GM18907 (cell line): ENCODE results near the gene HSD17B4.
"Not testable (repeated sequence)": the region's sequence is repeated elsewhere in the genome, so short reads cannot be mapped to it uniquely, and the experiment has no call there.

Source experiments
- ATAC-seq: cut with Tn5 transposase; IDR thresholded peaks from one replicate; pipeline ENCODE4 v1.9.1; 2021; ENCODE audit warnings: mild to moderate bottlenecking, moderate library complexity; ENCODE audit not compliant: unreplicated experiment

Gene HSD17B4

DNA sequence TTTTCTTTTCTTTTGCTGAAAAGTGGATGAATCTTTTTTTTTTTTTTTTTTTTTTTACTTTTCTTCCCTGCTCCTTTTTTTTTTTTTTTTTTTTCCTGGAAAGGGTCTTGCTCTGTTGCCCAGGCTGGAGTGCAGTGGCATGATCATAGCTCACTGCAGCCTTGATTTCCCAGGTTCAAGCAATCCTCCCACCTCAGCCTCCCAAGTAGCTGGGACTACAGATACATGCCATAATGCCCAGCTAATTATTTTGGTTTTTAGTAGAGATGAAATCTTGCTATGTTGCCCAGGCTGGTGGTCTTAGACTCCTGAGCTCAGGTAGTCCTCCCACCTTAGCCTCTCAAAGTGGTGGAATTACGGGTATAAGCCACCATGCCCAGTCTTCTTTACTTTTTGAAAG is 20.9 kb downstream of the HSD17B4 start:
- ATAC-seq = no peak

DNA sequence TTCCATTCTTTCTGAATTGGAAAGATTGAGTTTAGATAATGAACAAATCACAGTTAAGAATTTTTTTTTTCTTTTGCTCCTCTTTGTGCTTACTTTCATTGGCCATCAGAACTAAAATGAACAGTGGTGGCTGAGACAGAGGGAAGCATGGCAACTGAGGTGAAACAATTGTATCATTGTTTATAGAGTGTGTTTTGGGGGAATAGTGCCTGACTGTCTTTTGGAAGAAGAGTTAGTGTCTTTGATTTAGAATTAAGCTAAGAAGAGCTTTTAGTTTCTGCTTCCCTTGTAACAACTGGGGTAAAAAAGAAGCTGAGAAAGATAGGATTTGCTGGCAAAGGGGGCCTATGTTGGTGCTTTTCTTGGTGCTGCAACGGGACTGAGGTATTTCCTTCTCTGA is 24.0 kb downstream of the HSD17B4 start:
- ATAC-seq = no peak

DNA sequence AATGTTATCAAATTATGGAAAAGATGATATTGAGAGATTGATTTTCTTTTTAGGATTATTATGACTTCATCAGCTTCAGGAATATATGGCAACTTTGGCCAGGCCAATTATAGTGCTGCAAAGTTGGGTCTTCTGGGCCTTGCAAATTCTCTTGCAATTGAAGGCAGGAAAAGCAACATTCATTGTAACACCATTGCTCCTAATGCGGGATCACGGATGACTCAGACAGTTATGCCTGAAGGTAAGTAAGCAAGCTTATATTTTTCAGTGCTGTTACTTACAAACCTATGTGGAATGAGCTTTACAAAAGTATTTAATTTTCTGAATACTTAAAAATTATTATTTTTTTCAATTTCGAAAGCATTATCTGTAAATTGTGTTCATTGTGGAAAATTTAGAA is 26.5 kb downstream of the HSD17B4 start:
- ATAC-seq = no peak

DNA sequence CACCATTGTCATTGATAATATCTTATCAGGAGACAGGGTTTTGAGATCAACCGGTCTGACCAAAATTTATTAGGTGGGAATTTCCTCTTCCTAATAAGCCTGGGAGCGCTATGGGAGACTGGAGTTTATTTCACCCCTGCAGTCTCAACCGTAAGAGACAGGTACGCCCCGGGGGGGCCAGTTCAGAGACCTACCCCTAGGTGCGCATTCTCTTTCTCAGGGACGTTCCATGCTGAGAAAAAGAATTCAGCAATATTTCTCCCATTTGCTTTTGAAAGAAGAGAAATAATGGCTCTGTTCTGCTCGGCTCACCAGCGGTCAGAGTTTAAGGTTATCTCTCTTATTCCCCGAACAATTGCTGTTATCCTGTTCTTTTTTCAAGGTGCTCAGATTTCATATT is 28.3 kb downstream of the HSD17B4 start:
- not testable (repeated sequence) for ATAC-seq

DNA sequence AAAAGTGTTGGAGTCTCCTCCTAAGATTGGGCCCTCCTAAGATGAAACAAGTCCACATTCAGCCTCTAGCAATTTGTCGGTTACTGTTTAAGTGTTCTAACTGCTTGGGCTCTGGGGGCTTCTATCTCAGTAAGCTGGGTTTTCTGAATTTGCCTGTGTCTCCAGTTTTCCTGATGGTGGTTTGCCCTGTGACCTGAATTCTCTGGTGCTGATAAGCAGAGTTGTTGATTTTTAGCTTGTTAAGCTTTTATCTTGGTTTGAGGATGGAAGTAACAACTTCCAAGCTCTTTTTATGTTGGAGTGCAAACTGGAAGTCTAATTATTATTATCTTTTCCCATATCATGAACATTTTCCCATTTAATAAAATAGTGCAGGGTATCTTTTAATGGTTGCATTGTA is 30.9 kb downstream of the HSD17B4 start:
- ATAC-seq = no peak

DNA sequence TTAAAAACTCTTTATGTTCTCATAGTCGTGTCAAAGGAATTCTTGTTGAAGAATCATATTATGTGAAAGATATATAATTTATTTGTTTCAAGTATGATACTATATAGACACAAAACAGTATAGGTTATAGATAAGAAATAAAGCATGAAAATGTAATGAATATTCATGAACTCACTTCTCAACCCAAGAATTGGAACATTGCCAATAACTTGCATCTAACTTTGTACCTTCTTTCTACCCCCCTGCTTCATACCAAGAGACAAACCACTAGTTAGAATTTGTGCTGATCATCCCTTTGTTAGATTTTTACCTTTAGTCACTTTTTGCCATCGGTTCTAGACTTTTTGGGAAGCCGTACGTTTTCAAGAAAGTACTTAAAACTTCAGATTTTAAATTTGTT is 32.6 kb downstream of the HSD17B4 start:
- no peak for ATAC-seq

DNA sequence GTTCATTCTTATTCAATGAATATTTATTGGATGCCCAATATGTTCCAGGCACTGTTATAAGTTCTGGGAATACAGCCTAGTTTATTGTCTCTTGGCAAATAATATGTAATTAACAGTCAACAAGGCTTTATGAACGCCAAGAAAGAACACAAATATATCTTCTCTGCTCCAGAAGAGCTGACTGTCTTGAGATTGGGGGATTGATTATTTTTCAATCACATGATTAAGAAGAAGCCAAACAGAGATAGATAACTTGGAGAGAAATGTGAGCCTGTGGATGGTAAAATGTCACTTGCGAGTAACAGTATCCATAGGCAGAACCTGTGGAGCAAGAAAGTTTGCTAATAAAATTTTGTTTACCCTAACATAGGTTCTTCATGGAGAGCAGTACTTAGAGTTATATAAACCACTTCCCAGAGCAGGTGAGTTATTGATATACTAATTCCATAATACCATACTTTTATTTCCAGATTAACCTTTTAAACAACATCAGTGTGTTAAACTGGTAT is 49.4 kb downstream of the HSD17B4 start:
- no peak for ATAC-seq

DNA sequence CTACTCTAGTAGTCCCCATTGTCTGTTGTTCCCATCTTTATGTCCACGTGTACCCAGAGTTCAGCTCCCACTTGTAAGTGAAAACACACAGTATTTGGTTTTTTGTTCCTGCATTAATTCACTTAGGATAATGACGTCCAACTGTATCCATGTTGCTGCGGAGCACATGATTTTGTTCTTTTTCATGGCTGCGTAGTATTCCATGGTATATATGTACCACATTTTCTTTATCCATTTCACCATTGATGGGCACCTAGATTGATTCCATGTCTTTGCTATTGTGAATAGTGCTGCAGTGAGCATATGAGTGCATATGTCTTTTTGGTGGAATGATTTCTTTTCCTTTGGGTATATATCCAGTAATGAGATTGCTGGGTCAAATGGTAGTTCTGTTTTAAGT is 51.6 kb downstream of the HSD17B4 start:
- not testable (repeated sequence) for ATAC-seq

DNA sequence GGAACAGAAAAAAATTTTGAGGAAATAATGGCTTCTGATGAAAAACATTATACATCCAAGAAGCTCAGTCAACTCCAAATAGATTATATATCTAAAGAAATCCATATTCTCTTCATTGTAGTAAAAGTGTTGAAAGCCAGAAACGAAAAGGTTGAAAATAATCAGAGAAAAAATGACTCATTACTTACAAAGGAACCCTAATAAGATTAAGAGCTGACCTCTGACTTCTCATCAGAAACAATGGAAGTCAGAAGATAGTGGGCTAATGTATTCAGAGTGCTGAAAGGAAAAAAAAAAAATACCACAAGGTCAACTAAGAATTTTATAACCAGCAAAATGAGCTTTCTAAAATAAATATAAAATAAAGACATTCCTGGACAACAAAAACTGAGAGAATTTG is 60.0 kb downstream of the HSD17B4 start:
- no peak for ATAC-seq

DNA sequence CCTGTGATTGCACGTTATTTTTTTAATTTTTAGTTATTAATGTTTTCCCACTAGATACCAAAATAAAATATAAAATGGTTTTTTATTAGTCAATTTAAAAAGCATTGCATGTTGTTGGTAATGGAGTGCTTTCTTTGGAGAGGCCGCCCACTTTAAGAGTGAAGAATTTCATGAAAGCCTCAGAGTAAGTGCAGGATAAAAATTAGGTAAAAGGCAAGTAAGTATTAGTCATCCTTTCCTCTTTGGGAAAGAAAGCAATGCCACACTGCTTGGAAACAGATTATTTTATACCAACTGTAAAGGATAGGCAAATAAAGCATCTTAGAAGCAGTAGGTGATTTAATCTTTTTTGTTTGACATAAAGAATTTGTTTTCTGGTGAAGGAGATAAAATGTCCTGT is 62.9 kb downstream of the HSD17B4 start:
- ATAC-seq = no peak

DNA sequence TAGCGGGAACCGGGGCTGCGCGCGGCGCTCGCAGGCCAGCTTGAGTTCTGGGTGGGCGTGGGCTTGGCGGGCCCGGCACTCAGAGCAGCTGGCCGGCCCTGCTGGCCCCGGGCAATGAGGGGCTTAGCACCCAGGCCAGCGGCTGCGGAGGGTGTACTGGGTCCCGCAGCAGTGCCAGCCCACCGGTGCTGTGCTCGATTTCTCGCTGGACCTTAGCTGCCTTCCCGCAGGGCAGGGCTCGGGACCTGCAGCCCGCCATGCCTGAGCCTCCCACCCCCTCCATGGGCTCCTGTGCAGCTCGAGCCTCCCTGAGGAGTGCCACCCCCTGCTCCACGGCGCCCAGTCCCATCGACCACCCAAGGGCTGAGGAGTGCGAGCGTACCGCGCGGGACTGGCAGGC is 64.8 kb downstream of the HSD17B4 start:
- not testable (repeated sequence) for ATAC-seq

DNA sequence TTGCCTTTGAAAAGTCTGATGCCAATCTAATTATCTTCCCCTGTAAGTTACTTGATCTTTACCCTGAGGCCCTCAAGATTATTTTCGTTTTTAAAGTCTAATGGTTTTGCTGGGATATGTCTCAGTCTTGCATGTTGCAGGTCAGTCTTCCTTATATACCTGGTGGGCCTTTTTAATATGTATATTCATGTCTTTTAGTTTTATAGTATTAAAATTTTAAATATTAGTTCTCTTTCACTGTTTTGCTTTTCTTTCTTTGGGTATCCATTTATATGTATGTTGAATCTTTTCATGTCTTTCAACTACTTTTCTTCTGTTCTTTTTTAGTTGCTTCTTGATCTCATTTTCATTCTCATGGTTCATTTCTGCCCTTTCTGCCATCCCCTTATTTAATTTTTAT is 68.9 kb downstream of the HSD17B4 start:
- ATAC-seq = no peak

DNA sequence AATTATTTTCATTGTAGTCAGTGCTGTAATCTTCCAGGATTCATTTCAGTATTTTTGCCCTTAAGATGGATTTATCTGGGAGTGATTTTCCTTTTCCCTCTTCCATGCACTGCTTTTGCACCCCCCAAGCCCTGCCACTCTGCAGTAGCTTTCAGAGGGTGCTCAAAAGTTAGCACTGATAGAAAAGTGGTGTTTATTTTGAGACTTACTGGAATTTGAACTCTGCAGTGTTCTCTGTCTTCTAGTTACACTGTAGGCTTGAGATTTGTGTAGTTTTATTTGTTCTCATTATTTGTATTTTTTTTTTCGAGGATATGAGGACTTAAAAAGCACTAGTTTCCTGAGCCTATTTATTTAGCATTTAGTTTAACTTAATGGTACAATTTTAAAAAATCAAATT is 70.5 kb downstream of the HSD17B4 start:
- no peak for ATAC-seq

DNA sequence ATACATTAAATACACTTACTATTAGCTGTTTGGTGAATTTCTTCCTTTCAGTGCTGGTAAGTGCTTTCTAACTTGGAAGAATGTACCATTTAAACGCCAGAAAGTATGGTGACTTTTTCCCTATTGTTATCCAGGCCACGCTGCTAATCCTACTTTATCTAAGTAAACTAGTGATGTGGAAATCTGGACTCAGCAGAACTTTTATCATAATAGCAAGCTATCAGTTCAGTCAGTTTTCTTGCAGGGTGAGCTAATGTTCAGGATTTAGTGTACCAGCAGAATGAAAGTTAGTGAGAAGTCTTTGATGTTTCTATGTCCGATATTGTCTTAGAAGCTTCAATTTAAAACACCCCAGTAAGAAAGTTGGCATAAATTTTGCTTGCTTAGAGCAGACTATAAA is 72.2 kb downstream of the HSD17B4 start:
- no peak for ATAC-seq

DNA sequence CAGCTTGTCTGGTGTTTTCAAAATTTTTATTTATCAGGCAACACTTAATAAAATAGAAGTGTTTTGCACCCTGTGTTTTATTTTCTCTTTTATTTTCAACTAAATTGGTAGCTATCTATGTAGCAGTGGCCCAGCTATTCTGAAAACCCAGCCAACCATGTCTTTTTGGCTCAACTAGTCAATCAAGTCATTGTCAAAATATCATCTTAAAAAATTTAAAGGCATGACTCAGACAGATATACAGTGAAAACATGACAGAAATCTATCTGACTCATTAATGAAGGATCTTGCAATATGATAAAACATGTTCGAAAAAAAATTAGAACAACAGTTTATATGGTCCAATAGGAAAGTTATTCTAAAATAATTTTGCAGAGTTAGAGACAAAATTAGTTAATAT is 75.1 kb downstream of the HSD17B4 start:
- no peak for ATAC-seq

DNA sequence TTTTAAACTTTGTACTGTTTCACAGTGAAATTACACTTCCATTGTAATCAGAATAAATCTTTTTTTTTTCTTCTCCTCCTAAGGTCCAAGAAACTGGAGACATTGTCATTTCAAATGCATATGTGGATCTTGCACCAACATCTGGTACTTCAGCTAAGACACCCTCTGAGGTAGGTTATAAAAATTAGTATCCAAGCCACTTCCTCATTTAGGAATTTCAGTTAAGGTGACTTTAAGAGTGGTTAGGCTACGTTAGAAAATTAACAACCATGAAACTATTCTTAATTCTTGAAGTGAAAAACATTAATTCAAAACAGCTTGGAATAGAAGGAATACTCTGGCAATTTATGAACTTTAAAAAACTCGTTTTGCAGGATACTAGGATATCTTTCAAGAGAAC is 77.5 kb downstream of the HSD17B4 start:
- ATAC-seq = no peak

DNA sequence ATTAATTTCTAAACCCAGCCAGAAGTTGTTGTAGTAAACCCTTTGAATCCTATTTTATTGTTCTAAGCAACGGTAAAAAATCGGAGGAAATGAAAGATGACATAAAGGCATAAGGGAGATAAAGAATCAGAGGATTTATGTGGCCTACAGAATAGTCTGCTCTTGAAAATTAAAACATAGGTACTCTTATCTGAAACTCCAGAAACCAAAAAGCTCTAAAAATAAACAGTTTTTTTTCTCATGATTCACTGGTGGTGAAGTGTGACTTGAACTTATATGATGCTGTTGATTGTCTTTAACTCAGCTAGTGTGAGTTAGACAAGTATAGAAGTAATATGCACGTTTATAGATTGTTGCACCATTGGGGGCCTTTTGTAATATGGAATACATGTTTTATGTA is 80.3 kb downstream of the HSD17B4 start:
- no peak for ATAC-seq

DNA sequence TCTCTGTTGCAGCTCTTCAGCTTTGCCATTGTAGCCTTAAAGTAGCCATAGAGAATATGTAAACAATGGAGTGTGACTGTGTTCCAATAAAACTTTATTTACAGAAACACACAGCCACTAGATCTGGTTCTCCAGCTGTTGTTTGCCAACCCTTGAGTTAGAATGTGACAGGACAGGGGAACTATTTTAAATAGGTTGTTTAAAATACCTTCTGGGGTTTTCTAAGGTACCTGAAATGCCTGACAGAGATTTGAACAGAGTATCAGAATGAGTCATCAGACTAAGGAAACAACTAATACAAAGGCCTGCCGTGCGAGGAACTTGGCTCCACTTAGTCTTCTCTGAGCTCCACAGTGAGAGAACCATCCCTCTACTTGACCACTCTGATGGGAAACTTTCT is 85.4 kb downstream of the HSD17B4 start:
- ATAC-seq = peak; percentile 100

DNA sequence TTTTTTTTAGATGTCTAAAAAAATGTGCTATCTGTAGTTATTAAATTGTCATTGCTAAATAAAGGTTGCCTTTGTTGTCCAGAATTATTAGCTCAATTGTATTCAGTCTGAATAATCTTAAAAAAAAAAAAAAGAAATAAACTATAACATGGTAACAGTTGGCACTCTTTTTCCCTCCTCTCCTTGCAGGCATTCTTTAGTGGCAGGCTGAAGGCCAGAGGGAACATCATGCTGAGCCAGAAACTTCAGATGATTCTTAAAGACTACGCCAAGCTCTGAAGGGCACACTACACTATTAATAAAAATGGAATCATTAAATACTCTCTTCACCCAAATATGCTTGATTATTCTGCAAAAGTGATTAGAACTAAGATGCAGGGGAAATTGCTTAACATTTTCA is 89.4 kb downstream of the HSD17B4 start:
- no peak for ATAC-seq

DNA sequence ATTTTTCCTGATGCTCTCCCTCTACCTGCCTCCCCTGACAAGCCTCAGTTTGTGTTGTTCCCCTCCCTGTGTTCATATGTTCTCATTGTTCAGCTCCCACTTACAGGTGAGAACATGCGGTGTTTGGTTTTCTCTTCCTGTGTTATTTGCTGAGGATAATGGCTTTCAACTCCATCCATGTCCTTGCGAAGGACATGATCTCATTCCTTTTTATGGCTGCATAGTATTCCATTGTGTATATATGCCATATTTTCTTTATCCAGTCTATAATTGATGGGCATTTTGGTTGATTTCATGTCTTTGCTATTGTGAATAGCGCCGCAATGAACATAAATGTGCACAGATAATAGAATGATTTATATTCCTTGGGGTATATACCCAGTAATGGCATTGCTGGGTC is 99.5 kb downstream of the HSD17B4 start:
- ATAC-seq = no peak

DNA sequence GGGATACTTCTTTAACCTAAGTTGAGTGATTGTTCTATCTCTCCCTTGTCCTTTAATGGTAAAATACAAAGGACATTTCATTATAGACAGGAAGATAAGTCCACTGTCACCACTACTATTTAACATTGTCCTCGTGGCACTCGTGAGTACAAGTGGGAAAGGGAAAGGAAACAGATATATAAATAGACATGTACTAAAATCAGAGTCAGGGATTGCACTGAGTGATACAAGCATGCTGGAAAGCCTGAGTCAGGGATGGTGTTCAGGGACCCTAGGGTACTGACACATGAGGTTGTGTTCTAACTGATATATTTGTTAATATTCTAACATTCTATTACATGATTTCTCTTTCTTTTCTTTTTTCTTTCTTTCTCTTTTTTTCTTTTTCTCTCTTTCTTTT is 102.3 kb downstream of the HSD17B4 start:
- no peak for ATAC-seq

DNA sequence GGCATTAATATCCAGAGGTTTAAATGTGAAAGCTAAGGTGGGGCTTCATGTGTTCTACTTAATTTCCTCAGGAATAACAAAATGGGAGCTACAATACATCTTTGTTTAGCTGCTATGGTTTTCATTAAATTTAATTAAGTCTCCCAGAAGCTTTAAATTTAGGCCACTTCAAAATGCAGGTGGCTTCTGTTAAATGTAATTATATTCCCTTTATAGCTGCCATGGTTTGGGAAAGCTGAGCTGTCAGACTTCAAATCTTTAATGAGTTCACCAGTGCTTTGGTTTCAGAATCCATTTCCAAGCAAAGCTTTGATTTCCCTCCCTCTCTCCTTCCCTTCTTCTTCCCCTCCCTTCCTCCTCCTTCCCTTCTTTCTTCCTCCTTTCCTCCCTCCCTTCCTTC is 118.6 kb downstream of the HSD17B4 start:
- ATAC-seq = no peak

DNA sequence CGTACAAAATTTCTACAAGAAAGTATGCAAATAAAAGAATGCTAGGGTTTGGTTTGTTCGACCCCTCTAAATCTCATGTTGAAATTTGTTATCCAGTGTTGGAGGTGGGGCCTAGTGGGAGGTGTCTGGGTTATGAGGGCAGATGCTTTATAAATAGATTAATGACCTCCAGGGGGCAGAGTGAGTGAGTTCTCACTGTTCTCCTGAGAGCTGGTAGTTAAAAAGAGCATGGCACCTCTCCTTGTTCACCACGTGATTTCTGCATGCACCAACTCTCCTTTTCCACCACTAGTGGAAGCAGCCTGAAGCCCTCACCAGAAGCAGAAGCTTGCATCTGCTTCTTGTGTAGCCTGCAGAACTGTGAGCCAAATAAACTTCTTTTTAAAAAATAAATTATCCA is 126.6 kb downstream of the HSD17B4 start:
- peak; percentile 59 for ATAC-seq

DNA sequence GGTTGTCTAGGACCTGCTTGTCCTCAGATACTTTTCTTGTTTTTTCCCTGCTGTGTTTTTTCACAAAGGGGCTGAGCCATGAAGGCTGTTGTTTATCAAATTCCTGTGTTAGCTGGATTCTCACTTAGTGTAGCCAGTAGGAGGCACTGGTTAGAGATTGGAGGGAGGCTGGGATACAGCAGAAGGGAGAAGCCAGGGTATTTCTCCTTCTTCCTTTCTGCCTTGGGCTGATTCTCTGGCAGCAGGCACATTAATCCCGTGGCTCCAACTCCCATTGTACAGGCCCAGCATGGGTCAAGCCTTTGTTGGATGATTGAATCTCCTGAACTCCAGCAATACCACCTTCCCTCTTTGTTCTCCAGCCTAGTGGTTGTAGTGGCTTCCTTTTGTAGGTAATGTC is 130.7 kb downstream of the HSD17B4 start:
- no peak for ATAC-seq
